Stimulated activated CD8-positive, alpha-beta memory T cell treated with anti-CD3 and anti-CD28 coated beads, Interleukin-2, amount 100 ng/mL, for 48 hours (primary cell): ENCODE data around the gene OSBPL5.
A peak's percentile ranks its signal among the peaks of the same experiment; 100 is the strongest.
"Not testable (repeated sequence)": the region's sequence is repeated elsewhere in the genome, so short reads cannot be mapped to it uniquely, and the experiment has no call there.

Experiments
- DNase-seq, 2 donors: peaks; one replicate each; pipeline ENCODE4 v3.0.0-alpha.2; 2020; ENCODE audit warnings: low read depth in 2 of 2

Gene OSBPL5

DNA sequence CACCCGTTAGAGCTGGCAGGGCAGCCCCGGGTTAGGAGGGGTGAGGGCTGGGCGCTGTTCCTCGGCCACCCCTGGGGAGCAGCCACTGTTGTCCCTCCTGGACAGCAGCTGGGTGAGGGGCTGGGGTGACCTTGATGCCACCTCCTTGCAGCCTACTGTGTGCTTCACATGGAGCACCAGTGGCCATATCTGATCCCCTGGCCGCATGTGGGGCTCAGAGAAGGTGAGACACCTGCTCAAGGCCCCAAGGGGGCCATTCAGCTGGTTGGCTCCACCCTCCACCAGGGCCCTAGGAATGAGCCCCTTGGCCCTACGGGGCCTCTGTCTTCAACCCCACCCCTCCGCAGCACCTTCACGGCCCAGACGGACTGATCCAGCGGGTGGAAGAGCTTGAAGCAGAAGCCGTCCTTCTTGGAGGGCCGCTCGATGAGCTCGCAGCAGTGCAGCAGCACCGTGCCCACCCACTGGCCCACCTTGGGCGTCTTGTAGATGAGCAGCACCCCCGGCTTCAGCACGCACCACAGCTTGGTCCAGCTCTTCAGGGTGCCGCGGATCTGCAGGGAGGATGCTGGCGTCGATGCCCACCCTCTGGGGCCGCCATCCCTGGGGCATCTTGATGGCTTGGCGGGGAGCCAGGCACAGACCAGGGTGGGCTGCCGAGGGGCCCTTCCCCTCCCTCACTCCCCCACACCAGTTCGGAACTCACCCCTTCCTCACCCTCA, 44.9 kb downstream of the OSBPL5 start:
- no peak for DNase-seq

DNA sequence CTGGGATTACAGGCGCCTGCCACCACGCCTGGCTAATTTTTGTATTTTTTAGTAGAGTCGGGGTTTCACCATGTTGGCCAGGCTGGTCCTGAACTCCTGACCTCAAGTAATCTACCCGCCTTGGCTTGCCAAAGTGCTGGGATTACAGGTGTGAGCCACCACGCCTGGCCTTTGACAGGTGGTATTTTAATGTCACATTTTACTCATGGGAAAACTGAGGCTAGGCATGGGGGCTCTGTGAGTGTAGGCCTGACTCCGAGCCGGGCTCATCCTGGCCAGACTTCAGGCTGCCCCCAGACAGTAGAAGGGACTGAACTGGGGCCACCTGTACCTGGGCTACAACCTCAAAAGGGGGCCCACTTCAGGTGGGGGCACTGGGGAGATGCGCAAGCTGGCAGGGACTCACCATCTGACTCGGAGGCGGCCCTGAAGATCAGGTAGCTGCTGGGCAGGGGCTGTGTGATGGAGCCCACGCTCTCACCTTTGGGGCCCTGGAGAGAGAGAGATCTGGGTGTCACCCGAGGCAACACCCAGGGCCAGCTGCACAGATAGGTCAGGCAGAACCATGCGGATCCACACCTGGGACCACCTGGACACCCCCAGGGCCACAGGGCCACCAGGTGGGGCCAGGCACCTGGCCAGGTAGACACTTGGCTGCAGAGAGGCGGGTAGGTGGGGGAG, 45.8 kb downstream of the OSBPL5 start:
- no peak for DNase-seq

DNA sequence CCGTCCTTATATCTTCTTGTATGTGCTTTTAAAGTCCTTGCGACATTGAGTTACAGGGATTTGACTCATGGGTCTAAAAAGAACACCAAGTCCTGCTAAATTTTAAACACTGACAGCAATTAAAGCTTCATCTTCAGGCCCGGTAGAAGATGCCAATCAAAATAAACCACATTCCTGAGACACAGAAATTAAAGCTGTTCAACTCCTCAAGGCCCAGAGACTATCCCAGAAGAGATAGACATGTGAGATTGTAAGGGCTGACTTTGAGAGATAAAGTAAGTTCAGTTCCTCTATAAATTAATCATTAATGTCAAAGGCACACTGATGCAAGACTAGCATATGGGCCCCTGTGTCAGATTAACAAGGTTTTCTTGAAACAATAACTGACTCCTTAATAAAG, 49.8 kb downstream of the OSBPL5 start:
- DNase-seq = no peak

DNA sequence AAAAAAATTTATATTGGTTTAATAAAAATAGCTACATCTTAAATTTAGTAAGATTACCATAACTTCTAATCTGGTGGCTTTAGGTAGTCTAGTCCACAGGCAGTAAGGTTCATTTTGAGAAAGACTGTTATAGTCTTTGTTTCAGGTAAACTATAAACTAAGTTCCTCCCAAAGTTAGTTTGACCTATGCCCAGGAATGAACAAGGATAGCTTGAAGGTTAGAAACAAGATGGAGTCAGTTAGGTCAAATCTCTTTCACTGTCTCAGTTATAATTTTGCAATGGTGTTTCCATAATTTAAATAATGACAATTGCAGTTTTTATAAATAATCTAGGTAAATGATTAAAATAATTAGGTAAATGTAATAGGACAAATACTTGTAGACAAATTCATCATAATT, 51.4 kb downstream of the OSBPL5 start:
- DNase-seq = not testable (repeated sequence)

GRCh38 chr11:3111919-3112690, 53.0 kb downstream of the OSBPL5 start:
- no peak for DNase-seq

GRCh38 chr11:3111466-3111865, 53.6 kb downstream of the OSBPL5 start:
- no peak for DNase-seq

DNA sequence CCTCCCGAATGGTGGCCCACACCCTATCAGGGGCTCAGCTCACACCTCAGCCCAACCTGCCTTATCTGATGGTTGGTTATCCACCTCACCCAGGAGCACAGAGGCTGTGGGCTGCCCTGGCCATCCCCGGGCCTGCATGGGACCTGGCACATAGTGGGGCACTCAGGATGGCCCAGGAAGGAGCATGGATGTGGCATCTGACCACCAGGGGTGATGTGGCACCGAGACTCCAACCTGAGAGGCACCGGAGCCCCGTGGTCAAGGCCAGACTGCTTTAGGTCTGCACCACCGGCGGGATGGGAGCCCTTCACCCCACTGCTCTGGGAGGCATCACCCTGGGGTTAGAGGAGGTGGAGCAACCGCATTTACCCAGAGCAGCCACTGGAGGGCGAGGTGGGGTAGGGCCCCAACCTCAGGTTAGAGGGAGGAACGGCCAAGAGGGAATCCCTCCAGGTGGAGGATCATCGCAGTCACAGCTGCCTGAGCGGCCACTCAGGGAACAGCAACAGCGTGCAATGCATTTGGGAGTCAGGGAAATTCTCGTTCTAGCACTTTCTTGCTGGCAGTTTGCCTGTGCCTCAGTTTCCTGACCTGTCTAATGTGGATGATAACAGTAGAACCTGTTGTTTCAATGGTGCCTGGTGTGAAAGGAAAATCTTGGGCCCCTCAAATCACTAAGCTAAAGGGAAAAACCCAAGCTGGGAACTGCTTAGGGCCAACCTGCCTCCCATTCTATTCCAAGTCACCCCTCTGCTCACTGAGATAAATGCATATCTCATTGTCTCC, 55.0 kb downstream of the OSBPL5 start:
- peak; percentile 14 to 30 for DNase-seq

DNA sequence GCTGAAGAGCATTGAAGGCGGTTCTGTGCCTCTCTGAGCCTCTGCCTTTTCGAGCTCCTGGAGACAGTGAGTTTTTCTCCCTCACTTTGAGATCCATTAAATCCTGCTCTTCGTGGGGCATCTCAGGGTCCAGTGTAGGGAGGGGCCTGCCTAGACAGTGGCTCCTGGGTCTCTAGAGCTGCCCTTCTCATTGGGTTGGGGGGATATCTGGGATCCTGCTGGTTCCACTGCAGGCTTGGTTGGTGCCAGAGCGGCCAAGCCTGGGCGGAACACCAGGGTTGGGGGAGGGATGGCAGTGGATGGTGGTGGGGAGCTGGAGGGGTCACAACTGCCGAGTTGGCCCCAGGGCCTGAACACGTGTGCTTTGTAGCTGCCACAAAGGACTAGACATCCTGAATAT, 55.7 kb downstream of the OSBPL5 start:
- DNase-seq = no peak

DNA sequence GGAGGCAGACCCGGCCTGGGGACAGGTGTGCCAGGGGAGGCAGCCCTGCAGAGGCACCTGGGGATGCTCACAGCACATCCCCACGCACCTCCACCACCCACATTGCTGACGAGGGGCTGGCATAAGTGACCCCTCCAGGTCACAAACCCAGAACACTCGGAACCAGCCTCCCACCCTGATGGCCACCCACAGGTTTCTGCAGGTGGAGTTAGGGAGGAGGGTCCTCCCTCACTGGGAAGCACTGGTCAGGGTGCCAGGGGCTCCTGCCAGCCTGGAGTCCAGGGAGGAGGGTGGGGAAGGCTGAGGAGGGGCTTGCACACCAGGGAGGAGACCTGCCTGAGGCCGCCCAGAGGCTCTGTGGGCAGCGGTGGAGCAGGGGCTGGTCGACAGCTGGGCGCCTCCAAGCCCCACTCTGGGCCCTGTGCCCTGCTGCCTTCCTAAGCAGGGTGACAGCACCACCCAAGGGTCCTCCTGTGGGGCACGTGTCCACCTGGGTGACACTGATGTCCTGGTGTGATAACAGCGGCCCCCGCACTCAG, 56.9 kb downstream of the OSBPL5 start:
- no peak for DNase-seq

GRCh38 chr11:3107608-3108182, 57.4 kb downstream of the OSBPL5 start:
- no peak for DNase-seq

DNA sequence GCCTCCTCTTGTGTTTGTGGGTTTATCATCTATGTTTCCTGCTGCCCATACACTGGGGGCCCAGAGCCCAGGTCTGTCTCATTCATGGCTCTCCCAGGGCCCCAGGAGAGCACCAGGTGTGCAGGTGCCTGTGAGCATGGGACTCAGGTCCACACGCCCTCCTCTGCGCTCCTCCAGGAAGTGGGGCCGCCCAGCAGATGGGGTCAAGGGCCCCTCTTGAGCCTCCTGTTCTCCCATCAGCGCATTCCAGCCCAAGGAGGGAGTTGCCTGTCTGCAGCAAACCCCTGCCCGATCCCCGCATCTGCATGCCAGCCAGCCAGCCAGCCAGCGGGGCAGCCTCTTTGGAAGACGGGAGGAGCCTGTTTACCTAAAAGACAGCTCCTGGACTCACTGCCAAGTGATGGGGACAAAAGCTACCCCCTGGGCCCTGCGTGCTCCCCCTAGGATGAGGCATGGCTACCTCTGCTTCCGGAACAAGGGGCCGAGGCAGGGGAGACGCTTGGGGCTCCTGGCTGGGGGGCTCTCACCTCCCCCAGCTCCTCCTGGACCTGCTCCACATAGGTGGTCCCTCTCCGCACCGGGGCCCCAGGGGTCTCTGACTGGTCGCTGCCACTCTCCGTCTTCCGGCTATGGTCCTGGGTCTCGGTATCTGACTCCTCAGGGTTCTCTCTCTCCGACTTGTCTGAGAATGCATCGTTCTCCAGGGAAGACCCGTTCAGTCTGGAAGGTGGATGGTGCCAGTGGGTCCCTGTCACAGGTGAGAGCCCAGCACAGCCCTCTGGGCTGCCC, 58.2 kb downstream of the OSBPL5 start:
- DNase-seq = no peak

GRCh38 chr11:3105791-3106735, 59.0 kb downstream of the OSBPL5 start:
- no peak for DNase-seq

- no peak for DNase-seq
Measured at GRCh38 chr11:3104961-3105790, 59.9 kb downstream of the OSBPL5 start.

DNA sequence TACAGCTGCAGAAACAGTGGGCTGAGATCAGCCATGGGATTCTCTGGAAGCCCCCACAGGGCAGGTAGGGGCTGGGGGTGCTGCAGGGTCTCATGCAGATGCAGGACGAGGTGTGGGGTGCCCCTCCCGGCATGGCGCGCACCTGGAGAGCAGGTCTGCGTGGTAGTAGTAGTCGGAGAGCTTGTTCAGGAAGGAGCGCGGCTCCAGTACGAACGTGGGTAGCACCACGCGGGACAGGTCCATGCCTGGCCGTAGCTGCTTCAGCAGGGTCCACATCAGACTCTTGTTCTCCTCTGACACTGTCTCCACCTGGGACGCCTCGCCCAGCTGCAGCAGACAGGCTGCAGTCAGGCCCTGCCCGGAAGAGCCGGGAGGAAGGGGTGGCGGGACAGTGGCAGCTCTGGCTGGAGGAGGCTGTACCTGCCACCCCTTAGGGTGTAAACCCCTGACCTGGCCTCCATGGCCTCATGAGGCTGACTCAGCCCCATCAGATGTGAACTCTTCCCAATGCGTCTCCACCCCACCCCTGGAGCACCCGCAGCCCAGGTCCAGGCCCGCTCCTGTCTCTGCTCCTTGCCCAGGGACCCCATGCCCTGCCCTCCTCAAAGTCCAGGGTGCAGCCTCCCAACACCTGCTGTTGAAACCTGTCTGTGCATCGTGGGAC, 60.9 kb downstream of the OSBPL5 start:
- no peak for DNase-seq

DNA sequence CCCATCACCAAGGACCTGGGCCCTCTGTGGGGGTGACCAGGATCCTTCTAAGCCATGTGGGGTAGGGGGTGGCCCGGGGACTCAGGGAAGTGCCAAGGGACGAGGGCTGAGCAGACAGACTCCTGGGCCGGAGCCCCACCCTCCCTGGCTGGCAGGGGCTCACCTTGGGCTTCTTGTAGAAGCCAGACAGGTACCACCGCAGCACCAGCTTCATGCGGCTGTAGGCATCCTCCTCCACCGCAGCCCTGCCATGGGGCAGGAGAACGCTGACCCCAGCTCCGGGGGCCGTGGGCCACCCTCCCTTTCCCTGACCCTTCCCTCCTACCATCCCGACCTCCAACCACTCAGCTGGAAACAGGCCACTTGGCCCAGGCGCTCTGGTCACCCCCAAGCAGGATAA, 62.0 kb downstream of the OSBPL5 start:
- DNase-seq = no peak

DNA sequence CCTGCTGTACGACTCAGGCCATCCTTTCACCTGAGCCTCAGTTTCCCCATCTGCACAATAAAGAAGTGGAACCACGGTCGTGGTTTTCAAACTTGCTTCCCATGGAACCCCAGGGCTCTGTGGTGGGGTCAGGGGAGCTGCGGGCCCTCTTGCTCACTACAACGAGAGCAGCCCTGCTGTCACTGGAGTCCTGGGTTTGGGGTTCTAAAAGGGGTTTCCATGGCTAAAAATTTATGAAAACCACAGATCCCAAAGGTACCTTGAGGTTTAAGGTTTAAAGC, 62.5 kb downstream of the OSBPL5 start:
- DNase-seq = no peak

DNA sequence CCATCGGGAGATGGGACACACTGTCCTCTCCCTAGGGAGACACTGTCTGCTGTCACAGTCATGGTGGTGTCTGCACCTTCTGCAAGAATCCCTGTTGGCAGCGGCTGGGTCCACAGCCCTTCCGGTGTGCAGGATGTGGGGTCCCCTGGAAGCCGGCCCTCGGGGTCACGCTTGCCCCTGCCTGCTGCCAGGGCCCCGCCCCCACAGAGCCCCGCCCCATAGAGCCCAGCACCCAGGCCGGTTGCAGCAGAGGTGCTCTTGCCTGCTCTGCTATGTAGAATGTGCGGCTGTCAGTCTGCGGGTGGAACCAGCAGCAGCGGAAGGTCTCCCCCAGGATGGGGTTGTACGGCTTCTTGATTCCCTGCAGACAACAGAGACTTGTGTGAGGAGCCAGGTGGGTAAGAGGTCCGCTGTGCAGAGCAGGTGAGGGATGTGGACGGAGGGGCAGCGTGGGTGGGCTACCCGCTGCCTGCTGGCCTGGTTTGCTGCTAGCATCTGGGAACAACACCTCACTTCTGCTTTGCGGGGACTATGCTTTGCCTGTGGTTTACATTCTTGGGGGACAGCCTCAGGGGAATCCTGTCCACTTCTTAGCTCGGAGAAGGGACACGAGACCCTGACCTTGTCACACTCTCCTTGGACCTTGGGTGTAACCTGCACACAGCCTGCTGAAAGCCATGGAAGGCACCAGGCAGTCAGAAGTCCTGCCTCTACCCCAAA, 63.0 kb downstream of the OSBPL5 start:
- no peak for DNase-seq

GRCh38 chr11:3099178-3099577, 65.9 kb downstream of the OSBPL5 start:
- DNase-seq = no peak
